GM15510 (cell line): ENCODE measurements around the gene DNER.

ENCODE experiments used
- POLR2A ChIP-seq: IDR thresholded peaks from 3 replicates; pipeline ENCODE4 v1.6.1; 2011; ENCODE audit warnings: borderline replicate concordance; ENCODE audit not compliant: insufficient read length; ENCODE audit errors: extremely low read depth

DNER gene

DNA sequence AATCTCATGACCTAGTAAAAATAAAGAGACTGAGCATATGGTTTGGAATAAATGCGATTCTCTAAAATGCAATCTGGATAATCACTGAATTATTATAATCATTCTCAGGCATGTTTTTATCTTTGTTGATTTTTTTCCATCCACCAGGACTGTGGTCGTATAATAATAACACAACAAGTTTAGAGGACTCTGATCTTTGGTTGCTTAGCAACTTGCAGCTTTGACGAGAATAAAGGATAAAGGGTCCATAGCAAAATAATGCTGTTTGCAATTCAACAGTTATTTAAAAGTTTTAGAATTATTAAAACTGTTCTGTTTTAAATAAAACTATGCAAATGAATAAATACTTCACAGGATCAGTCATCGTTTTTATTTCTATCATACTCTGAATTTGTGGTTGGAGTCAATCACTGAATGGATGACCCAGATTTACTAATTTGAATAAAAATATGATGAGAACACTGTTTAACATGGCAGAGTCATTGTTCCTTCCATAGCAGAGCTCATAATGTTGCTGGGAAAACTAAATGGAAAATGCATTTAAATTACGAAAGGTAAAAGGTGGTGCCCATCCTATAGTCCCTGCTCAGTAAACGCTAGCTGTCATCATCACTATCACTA is 29.3 kb downstream of the DNER start:
- no peak for TF ChIP-seq POLR2A

DNA sequence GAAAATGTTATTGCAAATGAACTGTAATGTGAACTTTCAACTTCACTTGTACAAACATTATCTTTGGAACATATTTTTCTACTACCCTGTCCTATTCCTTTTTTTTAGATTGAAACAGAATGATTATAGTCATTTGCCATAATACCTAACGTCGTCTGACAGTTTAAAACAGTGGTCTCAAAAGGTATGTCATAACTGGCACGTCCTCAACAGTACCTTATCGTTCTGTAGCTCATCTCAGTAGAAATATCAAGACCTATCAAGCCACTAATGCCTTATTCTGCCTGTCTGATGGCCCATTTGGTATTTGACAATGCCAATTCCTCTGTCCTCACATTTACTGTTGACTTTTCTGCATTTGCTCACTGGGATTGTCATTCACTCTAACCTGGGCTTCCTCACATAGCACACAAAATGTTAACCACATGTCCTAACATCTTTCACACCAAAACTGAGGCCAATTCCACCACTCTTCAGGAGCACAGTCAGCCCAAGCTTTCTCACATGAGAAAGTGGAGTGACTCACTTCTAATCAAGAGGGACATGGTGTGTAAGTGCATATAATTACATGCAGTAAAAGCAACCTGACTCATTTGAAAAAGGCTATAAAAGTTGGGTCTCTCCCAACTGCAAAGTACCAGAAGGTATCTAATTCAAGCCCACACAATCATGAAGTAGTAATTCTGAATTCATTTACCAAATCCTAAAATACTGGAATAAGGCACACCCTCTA is 34.8 kb downstream of the DNER start:
- TF ChIP-seq POLR2A: no peak

DNA sequence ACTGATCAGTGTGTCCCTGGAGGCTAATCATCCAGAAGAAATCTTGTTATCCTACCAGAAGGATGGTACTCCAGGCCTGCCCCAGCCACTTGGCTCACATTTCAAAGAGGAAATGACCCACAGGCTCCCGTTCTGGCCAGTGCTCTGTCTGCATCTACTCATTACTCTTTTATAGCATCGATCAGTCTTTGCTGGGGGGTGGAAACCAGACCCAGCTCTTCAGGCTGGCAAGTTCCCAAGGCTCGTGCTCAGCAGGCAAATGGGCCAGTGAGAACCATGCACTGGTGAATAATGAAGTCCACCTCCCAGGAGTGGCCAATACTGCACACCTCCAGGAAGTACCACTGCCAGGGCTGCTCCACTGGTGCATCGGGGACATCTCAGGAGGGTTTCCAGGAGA is 38.8 kb downstream of the DNER start:
- no peak for TF ChIP-seq POLR2A

DNA sequence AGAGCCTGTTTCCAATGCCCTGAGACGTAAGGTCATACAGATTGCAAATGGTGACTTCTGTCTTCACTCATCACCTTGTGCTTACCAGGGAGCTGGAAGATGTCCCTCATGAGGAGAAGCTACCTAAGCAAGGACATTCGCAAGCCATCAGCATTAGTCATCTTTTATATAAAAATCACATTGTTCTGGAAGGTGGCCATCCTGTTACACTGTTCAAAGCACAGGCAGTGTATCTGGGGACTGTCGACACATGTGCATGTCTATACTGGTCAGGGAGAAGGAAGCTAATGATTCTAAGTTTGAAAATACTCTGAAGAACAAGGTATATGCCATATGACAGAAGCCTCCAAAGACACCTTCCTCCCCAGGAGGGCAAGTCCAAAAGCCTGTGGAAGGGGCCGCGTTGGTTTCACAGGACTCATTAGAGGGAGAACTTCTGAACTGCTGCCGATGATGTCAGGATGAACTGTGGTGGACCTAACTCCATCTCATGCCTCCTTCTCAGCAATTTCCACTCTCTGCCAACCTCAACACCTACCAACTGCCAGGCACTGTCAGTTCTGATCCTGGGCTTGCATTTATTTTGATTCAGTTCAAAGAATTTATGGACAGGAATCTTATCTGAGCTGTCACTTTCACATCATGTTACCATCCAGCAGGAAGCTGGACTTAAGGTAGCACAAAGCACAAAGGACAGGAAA is 39.4 kb downstream of the DNER start:
- no peak for TF ChIP-seq POLR2A

DNA sequence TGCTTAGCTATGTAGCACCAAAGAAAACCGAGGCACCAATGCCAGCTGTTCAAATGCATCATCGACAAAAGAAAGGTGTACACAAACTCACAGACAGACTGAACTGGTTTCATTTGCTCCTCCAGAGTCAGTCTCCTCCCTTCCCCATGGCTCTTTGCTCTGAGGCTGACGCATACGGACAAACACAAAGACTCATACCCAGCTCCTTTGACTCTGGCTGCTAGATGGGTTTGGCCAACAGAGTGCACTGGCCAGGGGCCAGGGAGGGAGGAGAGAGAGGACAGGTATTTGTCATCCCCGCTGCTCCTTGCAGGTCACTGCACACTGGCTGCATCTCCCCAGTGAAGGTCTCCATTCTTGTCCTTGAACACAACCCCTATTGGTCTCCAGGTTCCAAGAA is 40.7 kb downstream of the DNER start:
- no peak for TF ChIP-seq POLR2A

DNA sequence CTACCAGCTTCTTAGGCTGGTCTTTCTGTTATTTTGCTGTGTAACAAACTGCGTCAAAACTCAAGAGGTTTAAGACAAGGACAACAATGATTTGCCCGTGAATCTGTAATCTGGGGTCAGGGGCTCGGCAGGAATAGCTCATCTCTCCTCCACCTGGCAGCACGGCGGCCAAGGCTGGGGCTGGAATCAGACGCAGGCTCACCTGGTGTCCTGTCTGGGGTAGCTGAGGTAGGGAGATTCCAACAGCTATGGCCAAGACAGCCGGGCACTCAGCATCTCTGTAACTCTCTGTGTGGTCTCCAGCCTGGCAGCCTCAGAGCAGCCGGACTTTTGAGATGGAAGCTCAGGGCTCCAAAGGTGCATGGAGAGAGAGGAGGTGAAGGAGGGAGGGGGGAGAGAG is 42.3 kb downstream of the DNER start:
- no peak for TF ChIP-seq POLR2A

DNA sequence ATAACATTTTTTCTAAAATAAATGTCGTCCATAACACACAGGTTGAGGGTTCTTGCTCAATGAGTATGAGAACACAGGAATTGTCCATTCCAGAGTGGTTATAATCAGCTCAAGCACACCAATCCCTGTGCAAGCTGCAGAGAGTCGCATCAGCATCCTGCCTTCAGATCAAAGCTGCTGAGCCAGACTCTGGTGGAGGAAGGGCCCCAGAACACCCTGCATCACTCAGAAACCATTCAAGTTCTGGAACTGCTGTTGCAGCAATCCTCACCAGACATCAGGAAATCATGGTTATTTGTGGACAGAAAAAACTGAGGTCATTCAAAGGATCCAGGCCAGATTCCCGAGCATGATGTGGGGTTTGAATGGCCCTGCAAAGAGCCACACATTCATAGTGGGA is 44.5 kb downstream of the DNER start:
- no peak for TF ChIP-seq POLR2A

DNA sequence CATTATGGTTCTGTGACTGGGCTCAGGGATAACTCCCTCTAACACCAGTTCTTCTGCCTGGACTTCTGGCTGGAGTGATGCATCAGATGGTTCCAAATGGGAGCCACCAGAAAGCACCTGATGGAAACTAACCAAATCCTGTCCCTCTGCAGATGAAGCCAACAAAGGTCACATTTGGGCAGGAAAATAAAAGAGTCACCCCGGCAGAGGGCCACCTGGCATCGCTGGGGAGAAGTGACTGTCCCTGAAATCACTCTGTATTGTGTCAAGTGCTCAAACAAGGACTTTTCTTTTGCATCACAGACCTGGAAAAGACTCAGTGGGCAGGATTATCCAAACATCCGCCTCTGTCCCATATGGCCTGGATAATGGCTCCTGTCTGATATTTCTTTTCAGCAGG is 47.5 kb downstream of the DNER start:
- TF ChIP-seq POLR2A: no peak

DNA sequence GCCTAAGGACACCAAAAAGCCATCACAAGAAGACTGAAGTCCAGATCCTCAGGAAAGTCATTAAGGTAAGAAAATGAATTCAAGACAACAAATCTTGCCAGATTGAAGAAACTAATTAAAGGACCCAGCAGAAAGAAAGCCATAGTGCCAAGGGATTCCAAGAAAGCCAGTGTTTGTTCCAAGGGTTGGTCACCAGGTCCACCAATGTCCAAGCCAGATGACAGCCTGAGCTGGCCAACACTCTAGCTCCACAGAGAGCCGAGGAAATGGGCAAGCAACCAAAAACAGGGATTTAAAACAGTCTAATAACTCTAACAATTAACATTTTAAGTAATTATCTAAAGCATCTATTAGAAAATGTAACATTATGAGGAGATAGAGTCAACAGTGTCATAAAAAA is 49.2 kb downstream of the DNER start:
- TF ChIP-seq POLR2A: no peak

DNA sequence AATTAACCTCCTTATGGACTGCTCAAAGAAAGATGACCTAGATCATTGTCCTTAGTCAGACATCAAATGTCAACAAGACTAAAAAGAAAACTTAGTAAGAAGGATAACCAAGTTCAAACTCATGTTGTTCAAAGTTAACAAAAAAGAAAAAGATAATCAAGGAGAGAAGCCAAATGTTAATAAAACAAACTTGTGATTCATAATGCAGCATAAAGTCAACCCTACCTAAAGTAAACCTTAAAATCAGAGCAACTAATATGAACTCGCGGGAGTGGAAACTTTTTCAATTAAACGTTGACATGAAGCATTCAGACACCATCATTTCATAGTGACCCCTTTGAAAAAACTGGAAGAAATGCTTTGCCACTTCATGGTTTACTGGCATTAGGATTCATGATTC is 52.9 kb downstream of the DNER start:
- no peak for TF ChIP-seq POLR2A

DNA sequence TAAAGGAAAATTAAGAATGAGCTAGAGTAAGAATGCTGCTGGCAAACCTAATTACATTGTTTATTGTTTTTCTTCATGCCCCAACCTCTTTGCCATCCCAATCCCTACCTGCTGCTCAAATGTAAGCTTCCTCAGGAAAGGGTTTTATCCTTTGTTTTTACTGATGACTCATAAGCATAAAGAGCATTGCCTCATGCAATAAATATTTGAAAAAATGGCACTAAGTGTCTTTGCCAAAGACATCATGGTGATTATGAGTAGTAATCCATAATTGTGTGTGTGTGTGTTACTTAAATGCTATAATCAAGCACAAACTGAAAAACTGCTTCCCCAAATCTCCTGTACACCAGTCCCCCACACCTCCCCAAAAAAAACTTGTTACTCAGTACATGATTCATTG is 53.4 kb downstream of the DNER start:
- TF ChIP-seq POLR2A: no peak

DNA sequence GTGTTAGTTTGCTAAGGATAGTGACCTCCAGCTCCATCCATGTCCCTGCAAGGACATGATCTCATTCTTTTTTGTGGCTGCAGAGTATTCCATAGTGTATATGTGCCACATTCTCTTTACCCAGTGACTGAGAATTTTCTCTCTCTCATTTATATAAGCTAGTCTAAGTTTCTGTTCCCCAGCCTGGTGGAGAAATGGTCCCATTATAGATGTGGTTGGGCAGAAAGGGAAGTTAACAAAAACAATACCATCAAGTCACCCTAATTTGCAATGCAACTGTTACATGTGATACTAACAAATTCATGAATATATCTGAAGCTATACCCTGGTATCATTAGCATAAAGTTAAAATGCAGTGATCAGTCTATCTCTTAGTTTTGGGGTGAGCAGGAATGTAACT is 54.0 kb downstream of the DNER start:
- TF ChIP-seq POLR2A: no peak

DNA sequence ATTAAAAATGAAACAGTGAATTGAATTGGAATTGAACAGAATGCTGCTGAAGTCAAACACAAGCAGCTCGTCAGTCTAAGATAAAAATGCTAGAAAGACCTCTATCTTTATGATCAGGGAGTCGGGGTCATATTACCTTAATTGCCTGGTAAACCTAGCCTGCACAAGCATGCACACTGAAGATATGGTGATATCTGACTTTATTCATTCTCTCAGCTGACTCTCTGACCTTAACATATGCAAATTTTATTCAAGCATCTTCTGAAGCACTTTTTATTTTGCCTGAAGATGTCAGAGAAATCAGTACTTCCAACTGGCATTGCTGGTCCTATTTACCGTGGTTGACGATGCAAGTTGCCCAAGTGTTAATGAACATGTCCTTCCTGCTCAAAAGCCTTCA is 56.4 kb downstream of the DNER start:
- no peak for TF ChIP-seq POLR2A

DNA sequence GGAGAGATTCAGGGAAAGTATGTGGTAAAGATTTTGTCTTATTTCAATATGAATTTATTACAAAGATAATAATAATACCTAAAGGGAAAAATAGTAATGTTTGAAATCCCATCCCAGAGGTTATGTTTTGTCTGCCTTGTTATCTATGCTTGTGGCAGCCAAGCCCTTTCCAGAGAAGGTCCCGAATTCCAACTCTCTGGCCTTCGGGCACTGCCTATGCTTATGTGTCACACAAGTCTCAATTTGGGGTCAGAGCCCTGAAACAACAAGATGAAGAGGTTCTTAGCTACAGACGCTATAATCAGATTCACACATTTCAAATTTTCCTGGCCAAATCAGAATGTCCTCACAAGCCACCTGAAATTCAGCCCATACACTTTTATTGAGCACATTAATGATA is 59.9 kb downstream of the DNER start:
- TF ChIP-seq POLR2A: no peak

DNA sequence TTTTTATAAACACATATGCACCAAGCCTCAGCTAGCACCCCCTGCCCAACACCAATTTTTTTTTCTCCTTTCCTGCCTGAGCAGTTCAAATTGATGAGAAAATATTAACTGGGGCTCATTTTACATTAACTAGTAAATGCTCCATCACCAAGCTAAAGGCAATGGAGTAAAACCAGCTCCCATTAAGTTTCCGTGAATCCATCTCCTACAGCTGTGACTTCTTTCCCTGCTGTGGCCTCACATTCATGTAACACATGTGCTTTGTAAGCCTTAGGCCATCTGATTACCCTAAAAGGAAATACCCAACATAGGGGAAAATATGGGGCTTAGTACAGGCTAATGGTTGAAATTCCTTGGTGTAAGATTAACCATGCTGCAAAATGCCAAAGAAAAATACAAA is 60.8 kb downstream of the DNER start:
- TF ChIP-seq POLR2A: no peak

DNA sequence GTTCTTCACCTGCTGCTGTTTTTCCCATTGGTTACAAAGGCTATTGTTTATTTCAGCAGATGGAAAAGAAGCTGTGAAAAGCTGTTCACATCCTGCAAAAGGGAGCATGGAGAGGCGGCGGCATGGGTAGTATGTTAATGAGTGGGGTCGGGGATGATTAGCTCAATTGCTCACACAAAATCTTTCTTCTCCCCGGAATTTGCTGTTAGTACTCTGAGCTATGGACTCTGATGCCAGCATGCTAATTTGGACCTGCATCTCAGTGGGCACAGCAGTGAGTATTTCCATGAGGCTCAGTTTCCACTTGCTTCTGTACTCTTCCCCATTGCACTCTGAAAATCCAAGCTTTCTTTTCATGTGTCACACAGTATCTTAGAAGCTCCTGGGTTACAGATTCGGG is 61.6 kb downstream of the DNER start:
- TF ChIP-seq POLR2A: no peak
